GM19351 (cell line): Measurements from ENCODE around the gene ANKRD55.
"Not testable (repeated sequence)": the region's sequence is repeated elsewhere in the genome, so short reads cannot be mapped to it uniquely, and the experiment has no call there.

Source experiments
- ATAC-seq: cut with Tn5 transposase; IDR thresholded peaks from one replicate; pipeline ENCODE4 v1.9.1; 2021; ENCODE audit warnings: mild to moderate bottlenecking, moderate library complexity; ENCODE audit not compliant: unreplicated experiment

The ANKRD55 gene

DNA sequence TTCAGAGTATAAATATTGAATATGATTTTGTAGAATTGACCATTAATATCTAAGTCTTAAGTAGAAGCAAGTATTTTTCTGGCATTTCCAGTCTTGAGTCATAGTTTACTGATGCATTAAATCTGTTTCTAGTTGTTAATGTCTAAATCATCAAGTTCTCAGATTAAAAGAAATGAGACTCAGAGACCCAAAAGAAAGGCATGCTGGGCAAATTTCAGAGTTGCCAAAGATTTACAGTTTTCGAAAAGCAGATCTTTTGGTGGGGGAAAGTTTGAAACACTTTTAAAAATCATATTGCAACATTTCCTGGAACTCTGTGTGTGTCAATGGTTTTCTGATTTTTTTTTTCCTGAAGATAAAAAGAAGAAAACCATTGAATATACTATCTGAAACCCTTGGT lies 60.9 kb downstream of the ANKRD55 start:
- ATAC-seq: no peak

DNA sequence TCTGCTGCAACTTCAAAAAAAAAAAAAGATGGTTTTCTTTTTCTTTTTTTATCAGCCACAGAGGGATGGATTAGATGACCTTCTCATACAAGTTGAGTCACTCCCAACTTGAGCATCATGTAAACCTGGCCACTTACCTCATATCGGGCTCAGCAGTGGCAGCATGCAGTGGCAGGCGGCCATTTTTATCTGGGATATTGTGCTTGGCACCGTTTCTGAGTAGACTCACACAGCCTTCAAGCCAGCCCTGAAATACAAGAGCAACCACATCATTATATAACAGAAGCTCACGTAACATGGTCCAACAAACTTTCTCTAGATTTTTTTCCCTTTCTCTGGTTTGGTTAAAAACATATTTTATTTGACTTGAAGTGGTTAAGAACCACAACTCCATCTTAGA lies 62.6 kb downstream of the ANKRD55 start:
- ATAC-seq: no peak

DNA sequence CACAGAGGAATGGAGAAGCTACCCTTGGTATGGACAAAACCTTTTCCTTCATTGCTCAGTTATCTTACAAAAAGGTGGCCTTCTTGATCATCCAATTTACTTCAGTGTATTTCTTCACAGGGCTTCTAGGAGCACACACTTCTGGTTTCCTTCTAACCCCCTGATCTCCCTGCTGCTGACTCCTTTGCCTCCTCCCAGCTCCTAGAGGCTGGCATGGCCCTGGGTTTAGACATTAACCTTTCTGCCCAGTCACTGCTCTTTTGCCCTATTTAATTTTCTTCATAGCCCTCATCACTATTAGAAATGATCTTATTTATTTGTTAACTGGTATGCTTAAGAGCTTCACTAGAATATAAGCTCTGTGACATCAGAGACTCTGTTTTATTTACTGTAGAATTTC lies 63.2 kb downstream of the ANKRD55 start:
- no peak for ATAC-seq

DNA sequence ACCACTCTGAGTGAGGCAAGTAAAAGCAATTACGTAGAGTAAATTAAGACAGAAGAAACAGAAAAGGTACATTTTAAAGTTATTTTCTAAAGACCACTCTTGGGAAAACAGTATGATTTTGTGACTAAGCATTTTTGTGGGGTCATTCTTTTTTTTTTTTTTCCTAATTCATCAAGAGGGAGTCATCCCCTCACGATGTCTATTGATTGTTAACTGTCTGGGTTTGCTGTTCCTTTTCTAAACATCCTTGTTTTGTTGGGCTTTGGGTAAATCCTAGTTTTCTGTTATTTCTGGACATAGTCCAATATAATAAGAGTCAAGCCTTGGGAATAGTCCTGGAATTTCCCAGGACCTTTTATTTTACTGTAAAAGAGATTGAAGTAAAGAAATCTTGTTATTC lies 63.8 kb downstream of the ANKRD55 start:
- ATAC-seq: no peak

DNA sequence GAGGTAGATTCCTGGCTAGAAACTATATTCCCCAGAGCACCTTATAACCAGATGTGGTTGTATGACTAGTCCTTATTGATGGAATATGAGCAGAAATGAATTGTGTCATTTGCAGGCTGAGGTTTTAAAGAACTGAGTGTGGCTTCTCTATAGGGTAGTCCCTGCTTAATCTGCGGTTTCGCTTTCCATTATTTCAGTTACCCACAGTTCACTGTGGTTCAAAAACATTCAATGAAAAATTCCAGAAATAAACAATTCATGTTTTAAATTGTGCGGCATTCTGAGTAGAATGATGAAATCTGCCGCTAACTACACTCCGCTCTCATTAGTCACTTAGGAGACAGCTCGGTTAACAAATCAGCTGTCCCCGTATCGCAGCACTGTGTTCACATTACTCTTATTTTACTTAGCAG lies 65.1 kb downstream of the ANKRD55 start:
- no peak for ATAC-seq

DNA sequence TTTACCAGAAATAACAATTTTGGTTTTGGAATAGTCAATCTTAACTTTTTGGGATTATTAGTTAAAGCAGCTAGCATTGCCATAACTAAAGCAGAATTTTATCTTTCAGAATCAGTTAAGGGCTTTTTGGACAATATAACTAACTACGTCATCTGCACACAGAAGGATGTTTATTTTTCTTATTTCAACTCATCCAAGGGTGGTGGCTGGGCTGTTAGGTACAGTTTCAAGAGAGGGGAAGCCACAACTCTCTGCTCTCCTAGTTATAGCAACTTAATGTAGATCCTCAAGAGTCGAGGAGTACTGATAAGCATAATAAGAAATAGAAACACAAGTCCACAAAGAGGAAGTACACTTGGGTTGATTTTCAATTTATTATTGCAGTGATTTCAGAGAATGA lies 65.6 kb downstream of the ANKRD55 start:
- no peak for ATAC-seq

DNA sequence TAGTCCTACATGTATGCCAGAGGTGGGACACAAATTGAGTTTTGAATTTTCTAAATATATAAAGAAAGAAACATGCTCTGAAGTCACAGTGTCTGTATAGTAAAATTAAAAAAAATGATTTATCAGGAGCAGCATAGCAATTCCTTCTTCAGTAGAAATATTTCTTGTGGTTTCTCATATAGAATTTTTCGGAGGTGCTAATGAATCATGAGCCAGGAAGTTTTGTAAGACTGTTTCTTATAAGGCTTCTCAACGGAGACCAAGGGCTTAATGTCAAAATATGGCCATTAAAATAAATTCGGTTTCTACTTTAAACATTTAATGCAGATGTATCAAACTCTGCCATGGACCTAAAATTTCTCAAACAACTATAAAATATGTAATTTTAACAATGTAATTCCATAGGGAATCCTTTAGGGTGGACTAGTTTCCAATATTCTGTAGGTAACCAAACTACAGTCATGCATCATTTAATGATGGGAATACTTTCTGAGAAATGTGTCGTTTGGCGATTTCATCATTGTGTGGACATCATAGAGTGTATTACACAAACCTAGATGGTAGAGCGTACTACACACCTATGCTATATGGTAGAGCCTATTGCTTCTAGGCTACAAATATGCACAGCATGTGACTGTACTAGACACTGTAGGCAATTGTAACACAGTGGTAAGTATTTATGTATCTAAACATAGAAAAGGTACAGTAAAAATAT lies 66.3 kb downstream of the ANKRD55 start:
- no peak for ATAC-seq

DNA sequence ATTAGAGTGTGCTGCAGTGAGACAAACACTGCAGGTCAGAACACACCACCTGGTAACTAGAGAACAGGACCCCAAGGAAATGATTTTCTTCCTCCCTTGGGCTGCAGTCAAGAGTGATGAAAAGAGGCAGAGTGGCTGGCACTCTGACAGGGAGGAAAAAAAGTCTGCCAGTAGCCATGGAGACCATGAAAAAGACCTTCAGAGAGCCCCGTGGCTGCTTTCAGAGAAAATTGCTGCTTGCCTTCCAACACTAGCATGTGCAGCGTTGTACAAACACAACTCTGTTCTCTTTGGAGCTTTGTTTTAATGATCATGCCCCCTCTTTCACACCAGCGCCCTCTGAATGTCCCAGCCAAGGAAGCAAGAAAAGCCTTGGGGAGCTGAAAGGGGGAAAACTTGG lies 68.8 kb downstream of the ANKRD55 start:
- ATAC-seq: no peak

DNA sequence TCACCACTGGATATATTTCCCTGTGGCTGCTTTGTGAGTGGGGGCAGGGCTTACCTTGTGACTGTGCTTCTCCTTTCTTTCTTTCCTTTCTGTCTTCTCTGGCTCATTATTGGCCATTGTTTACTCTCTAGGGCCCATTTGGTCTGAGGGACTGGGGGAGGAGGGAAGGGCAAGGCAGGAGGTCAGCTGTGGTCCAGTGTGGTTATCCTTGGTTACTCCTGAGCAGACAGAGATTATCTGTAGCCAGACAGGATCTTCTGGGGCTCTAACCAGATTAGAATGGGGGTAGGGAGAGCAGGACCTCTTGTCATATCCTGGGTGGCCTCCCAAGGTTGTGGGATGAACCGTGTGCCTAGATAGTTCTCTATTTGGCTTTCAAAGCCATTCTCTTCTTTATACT lies 71.2 kb downstream of the ANKRD55 start:
- no peak for ATAC-seq

DNA sequence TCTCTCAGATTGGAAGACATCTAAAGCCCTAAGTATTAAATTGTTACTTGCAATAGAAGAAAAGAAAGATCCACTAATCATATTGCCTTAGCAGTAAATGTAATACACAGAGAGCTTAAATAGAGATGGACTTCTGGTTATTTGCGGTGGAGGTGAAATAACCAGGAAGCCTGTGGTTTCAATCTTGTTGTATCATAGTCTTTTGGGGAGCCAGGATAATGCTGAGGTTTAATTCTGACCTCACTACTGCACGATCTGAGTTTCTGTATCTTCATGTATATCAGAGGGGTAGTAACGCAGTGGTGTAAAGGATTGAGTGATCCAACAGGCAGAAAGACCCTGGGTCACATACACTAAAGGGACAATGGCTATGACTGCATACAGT lies 71.7 kb downstream of the ANKRD55 start:
- no peak for ATAC-seq

DNA sequence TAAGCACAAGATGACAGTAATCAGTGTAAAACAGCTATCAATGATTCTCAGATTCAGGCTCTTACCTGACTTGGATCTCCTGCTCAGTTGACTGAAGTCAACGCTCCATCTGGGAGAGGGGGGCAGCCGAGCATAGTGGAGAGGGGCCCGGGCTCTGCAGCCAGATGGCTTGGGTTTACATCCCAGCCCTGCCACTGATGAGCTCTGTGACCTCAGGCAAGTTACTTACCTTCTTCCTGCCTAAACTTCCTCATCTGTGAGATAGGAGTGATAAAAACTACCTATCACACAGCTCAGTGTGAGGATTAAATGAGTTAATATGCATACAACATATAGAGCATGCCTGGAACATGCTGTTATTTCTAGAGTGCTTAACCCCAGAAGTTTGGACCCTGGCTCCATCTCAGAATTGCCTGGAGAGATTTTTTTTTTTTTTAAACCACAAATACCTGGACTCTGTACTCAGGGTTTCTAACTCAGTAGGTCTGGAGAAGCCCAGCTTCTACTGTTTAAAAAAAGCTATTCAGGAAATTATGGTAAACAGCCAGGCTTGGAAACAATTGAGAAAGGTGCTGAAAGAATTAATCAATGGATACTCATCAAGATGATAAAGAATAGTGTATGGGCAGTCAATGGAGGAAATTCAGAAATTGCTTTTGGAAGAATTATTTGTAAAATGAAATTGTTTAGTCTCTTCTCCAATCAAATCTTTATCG lies 72.2 kb downstream of the ANKRD55 start:
- no peak for ATAC-seq

DNA sequence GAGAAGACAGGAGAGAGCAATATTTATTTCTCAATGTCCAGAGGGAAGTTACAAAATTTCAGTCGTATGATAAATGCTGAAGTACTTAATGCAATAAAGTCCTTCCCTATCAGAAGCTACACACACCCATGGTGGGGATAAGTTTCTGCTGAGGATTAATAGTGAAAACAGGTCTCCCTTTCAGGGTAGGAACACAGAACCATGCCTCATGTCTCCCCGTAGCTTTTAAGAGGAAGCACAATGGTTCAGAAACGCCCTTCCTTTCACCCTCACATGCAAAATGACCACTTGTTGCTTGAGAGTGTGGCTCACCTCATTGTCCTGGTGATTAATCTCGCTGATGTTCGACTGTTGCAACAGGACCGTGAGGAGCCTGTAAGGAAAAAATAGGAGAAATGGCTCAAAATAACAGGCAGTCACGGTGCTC lies 73.6 kb downstream of the ANKRD55 start:
- no peak for ATAC-seq

DNA sequence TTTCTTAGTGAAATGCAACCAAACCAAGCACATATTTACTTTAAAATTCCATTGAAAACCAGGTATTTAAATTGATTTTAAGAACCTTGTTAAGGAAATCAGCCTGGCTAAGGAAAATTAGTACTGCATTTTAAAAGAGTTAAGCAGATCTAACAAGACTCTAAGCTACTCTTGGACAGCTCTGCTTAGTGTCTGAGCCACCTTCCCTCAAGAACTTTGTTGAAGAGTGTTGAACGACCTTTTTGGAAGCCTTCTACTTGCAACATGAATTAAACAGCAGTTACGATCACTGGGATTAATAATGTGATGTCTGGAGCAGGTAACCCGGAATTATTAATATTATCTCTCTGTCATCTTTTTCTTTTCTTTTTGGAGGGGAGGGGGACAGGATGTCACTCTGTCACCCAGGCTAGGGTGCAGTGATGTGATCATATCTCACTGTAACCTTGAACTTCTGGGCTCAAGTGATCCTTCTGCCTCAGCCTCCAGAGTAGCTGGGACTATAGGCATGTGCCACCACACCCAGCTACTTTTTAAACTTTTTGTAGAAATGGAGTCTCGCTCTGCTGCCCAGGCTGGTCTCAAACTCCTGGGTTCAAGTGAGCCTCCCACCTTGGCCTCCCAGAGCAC lies 74.7 kb downstream of the ANKRD55 start:
- ATAC-seq: no peak

DNA sequence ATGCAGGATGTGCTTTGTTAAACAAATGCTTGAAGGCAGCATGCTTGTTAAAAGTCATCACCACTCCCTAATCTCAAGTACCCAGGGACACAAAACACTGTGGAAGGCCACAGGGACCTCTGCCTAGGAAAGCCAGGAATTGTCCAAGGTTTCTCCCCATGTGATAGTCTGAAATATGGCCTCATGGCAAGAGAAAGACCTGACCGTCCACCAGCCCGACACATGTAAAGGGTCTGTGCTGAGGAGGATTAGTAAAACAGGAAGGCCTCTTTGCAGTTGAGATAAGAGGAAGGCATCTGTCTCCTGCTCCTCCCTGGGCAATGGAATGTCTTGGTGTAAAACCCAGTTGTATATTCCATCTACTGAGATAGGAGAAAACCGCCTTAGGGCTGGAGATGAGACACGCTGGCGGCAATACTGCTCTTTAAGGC lies 75.9 kb downstream of the ANKRD55 start:
- ATAC-seq: not testable (repeated sequence)

DNA sequence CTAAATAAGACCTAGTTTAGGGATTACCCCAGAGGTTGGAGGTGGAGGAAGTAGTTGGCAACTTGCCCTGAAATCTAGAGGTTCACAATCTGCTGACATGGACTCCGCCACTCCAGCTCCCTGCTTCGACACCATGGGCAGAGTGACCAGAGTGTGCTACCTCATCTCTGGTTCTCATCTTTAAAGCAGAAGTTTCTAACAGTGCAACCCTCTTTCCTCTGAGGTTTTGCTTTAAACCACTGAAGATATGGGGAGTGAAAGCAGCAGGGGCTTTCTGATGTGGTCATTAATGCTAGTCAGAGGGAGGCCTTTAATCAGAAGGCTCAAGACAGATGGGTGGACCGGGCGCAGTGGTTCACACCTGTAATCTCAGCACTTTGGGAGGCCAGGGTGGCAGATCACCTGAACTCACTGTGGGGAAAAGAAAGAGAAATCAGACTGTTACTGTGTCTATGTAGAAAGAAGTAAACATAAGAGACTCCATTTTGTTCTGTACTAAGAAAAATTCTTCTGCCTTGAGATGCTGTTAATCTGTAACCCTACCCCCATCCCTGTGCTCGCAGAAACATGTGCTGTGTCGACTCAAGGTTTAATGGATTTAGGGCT lies 76.4 kb downstream of the ANKRD55 start:
- peak; percentile 67 for ATAC-seq

DNA sequence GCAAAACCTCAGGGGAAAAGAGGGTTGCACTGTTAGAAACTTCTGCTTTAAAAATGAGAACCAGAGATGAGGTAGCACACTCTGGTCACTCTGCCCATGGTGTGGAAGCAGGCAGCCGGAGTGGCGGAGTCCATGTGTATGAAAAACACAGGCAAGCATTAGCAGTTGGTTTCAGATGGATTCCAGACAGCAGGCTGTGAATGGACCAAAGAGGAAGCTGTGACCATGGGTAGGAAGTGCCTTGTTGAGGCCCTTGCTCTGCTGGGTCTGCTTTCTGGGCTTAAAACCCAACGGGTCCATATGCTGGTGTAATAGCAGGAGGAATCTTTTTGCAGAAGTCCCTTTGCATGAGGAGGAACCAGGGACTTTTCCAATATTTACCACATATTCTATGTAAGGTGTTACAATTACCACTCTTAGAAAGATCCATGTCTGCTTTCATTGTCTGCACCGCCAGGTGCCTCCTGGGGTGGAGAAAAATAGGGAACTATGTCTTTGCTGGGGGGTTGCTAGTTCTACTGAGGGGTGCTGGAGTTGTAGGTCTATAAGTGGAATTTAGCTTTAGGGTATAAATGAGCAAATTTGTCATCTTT lies 77.0 kb downstream of the ANKRD55 start:
- ATAC-seq: no peak

DNA sequence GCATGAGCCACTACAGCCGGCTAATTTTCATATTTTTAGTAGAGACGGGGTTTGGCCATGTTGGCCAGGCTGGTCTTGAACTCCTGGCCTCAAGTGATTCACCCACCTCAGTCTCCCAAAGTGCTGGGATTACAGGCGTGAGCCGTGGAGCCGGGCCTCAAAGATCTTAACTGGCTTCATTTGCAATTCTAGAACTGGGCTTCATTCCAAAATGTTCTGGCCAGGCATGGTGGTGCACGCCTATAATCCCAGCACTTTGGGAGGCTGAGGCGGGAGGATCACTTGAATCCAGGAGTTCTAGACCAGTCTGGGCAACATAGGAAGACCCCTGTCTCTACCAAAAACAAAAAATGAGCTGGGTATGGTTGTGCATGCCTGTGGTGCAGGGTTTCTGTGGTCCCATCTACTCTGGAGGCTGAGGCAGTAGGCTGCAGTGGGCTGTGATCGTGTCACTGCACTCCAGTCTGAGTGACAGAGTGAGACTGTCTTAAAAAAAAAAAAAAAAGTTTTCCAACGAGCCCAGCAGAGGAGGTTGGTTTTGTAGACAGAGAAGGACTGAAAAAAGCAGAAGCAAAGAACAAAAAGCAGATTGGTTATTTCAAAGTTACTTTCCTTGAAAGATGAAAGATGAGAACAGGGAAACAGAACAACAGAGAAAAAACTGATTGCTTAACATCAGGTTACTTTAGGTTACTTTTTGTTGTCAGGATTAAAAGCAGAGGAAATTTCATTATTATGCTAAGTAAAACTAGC lies 78.2 kb downstream of the ANKRD55 start:
- ATAC-seq: no peak

DNA sequence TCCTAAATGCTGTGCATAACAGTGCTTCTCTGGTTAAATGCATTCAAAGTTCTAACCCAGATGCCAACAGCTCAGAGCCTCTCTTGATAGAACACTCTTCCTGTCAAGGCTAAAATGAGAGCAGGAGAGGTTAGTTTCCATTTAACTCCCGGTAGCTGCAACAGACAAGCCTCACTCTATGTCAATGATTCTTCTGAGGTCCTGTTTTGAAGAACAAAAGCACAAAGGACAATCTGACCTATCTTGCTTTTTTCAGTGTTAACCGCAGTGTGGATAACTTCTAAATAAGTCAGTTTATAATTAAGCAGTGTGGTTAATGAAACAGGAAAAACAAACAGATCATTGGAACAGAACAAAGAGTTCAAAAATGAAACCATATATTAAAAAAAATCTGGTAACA lies 80.7 kb downstream of the ANKRD55 start:
- ATAC-seq: no peak

DNA sequence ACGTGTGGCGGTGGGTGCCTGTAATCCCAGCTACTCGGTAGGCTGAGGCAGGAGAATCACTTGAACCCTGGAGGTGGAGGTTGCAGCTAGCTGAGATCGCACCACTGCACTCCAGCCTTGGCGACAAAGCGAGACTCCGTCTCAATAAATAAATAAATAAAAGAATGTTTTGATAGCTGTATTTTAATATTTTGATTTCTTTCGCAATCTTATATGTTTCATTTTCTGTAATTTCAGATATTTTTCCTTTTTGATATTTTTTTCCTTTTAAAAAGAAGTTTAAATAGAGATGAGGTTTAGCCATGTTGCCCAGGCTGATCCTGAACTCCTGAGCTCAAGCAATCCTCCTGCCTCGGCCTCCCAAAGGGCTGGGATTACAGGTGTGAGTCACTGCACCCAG lies 82.4 kb downstream of the ANKRD55 start:
- ATAC-seq: not testable (repeated sequence)

DNA sequence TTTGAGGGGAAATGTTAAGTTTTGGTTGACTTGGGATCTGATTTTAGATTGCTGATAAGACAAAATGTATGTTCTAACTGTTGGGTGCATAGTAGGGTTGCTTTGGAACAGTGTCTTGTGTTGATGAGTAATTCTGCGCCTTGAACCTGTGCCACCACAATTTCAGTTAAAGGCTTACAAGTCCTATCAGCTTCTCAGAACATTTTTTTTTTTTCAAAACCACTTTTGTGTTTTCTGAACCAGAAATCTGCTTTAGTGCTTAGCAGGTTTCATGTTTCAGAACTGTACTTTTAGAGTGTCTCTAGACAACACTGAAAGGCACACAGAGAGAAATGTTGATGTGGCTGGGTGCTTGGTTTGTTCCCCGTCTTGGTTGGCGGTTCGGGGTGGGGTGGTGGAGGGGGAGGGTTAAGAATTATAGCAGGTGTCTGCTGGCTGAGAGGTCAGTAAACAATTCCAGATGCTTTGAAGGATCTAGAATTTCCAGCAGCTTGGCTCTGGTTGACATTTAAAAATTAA lies 84.6 kb downstream of the ANKRD55 start:
- peak; percentile 93 for ATAC-seq
